Measurements from ENCODE around the gene HPRT1.

The HPRT1 gene

DNA sequence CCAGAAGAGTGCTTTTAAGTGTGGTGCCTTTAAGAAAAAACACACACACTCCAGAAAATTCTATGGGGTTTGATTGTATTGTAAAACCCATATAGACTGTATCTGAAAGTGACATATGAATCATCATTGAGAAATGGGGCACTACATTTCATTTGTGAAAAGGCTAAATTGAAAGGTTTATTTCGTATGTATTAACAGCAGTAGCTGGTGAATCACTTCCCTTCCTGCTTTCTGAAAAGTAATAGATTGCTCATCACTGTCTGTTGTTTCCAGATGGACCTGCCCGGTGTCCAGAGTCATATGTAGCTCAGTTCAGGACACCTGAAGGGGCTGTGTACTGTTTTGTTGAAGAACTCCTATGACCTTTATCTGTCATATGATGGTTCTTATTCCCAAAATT is 28.1 kb upstream of the HPRT1 start:
- no peak overlapping the region for H3K4me3 ChIP-seq (ENCODE audit: low read depth, low read length)
- TF ChIP-seq, protein P1, sequence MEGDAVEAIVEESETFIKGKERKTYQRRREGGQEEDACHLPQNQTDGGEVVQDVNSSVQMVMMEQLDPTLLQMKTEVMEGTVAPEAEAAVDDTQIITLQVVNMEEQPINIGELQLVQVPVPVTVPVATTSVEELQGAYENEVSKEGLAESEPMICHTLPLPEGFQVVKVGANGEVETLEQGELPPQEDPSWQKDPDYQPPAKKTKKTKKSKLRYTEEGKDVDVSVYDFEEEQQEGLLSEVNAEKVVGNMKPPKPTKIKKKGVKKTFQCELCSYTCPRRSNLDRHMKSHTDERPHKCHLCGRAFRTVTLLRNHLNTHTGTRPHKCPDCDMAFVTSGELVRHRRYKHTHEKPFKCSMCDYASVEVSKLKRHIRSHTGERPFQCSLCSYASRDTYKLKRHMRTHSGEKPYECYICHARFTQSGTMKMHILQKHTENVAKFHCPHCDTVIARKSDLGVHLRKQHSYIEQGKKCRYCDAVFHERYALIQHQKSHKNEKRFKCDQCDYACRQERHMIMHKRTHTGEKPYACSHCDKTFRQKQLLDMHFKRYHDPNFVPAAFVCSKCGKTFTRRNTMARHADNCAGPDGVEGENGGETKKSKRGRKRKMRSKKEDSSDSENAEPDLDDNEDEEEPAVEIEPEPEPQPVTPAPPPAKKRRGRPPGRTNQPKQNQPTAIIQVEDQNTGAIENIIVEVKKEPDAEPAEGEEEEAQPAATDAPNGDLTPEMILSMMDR (IDR thresholded peaks at IDR 0.05; ENCODE audit: borderline replicate concordance, insufficient read depth, low read depth, low read length) = no peak

DNA sequence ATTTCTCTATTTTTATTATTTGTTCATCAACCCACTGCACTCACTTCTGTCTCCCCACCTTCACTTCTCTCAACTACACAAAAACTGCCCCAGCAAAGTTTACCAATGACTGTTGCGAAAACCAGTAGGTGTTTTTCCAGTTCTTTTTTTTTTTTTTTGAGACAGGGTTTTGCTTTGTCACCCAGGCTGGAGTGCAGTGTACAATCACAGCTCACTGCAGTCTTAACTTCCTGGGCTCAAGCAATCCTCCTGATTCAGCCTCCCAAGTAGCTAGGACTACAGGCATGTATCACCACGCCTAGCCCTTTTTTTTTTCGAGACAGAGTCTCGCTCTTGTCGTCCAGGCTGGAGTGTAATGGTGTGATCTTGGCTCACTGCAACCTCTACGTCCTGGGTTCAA is 24.1 kb upstream of the HPRT1 start:
- no peak overlapping the region for H3K4me3 ChIP-seq (ENCODE audit: low read depth, low read length)
- TF ChIP-seq, protein P1 (IDR thresholded peaks at IDR 0.05; ENCODE audit: borderline replicate concordance, insufficient read depth, low read depth, low read length) = no peak

DNA sequence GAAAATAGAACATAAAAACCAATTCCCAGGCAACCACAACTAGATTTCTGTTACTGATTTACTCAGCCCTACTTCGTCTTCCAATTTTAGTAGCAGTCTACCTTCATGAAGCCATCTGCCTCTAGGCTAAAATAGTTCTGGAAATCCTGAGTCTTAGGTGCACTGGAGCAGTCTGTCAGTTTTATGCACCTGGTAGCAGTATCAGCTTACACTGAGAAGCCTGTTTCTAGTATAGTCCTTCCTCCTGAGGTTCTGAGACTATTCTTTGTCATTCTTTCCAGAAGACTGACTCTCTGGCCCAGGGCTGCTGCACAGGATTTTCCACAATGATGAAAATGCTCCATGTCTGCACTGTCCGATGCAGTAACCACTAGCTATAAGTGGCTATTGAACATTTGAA is 16.9 kb upstream of the HPRT1 start:
- TF ChIP-seq, protein P1 (IDR thresholded peaks at IDR 0.05; ENCODE audit: borderline replicate concordance, insufficient read depth, low read depth, low read length) = no peak

DNA sequence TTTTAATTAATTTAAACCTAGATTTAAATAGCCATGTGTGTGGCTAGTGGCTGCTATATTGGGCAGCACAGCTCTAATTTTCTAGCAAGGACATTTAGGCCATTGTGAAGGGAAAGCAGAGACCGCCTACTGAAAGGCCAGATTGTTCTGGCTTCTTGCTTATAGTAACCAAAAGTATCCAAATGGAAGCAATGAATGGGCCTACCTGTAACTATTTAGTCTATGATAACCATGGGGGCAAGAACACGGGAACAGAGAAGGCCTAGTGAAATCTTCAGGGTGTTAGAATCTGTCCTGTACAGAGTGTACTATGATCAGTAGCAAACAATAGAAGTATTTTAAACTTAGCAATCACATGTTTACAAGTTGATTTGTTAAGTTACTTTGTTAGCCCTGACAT is 16.5 kb upstream of the HPRT1 start:
- TF ChIP-seq, protein P1 (IDR thresholded peaks at IDR 0.05; ENCODE audit: borderline replicate concordance, insufficient read depth, low read depth, low read length) = no peak
- H3K4me3 ChIP-seq (ENCODE audit: low read depth, low read length) = no peak overlapping the region

More for the DNA sequence above, 16.9 kb upstream of the HPRT1 start:
- no peak overlapping the region for H3K4me3 ChIP-seq (ENCODE audit: low read depth, low read length)

DNA sequence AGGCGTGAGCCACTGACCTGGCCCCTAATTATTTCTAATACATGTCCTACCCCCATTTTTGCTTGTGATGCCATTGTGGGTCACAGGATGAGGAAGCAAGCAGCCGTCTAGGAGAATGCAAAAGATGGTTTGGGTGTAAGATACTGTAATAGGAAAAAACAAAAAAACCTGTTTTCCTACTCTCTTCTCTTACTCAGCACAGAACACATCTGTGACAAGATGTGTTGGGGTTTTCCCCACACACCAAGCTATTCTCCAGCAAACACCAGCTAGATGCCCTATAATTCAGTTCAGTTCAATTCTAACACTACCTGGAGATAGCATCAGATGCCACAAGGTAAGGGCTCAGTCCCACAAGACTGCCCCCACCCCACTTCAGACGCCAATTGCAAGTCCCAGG is 15.3 kb upstream of the HPRT1 start:
- no peak overlapping the region for H3K4me3 ChIP-seq (ENCODE audit: low read depth, low read length)
- TF ChIP-seq, protein P1 (IDR thresholded peaks at IDR 0.05; ENCODE audit: borderline replicate concordance, insufficient read depth, low read depth, low read length) = no peak

DNA sequence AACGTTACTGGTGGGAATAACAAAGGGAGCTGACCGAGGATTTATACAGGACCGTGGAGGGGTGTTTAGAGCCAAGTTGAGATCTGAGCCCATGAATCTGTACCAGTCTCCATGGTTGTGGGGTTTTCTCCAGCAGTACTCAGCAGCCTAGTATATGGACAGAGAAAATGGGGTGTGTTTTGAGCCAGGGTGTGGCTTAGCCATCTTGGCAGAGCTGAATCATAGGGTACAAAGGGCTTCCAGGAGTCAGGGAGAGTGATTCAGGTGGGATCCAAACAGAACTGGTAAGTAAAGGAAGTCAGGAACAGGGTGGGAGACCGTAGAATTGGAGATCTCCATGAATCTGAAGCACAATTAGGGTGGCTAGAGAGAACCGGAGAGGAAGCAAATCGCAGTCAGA is 7.4 kb upstream of the HPRT1 start:
- TF ChIP-seq, protein P1 (IDR thresholded peaks at IDR 0.05; ENCODE audit: borderline replicate concordance, insufficient read depth, low read depth, low read length) = no peak
- H3K4me3 ChIP-seq (ENCODE audit: low read depth, low read length) = no peak overlapping the region

DNA sequence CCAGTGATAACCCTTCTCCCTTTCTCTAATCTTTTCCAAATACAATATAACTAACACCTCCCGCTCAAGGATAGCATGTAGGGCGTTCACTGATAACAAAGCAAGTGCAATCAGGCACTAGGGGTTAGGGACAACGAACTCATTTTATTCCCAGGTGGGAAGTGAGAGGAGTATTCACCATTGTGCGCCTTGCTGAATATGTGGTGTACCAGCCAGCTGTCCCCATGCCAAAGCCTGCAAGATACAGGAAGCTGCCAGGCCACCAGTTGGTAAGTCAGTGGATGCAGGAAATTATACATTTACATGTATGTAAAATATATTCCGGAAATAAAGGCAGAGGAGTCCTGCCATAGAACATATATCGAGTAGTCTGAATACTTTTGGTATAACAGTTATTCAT is 6.3 kb upstream of the HPRT1 start:
- H3K4me3 ChIP-seq (ENCODE audit: low read depth, low read length) = no peak overlapping the region
- TF ChIP-seq, protein P1 (IDR thresholded peaks at IDR 0.05; ENCODE audit: borderline replicate concordance, insufficient read depth, low read depth, low read length) = no peak

Measured in GM12875 (cell line).